SK-N-MC (cell line): ENCODE results near the gene UBAC2.

Source experiments
- EZH2 ChIP-seq: fragments of 200-600 bp; sonication (generic); IDR thresholded peaks from one replicate; pipeline ENCODE4 v1.6.1; 2017; ENCODE audit warnings: antibody characterized with exemption
- FOXP2 ChIP-seq: optimal IDR thresholded peaks from 2 replicates; pipeline ENCODE3; 2011; ENCODE audit warnings: mild to moderate bottlenecking, moderate library complexity; ENCODE audit not compliant: insufficient read depth; ENCODE audit errors: extremely low read length, control extremely low read depth
- POLR2AphosphoS5 ChIP-seq: IDR thresholded peaks from 2 replicates; pipeline ENCODE4 v1.6.1; 2012; ENCODE audit warnings: mild to moderate bottlenecking, low read depth, low read length, borderline replicate concordance

DNA sequence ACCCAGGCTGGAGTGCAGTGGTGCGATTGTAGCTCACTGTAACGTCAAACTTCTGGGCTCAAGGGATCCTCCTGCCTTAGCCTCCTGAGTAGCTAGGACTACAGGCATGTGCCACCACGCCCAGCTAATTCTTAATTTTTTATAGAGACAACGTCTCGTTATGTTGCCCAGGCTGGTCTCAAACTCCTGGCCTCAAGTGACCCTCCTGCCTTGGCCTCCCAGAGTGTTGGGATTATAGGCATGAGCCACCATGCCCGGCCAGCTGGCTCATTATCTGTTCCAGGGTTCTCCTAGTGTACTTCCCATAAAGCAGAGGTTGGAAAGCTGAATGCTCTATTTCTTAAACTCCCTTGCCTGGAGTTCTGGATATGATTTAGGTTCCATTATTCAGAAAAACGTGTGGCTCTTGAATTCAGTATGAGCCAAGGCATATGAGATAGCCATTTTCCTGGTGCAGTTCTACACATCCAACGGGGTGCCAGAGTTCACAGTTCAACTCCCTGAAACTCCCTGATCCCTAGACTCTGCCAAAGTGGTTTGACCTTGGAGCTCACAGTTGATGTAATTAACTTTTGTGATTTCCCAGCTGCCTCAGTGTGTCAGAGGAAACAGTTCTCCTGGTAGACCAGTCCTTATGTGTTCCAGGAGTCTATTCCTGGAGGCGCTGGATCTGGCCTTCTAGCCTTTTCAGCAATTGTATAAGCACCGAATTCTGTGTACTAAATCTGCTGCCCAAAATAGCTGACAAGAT is 85.0 kb downstream of the UBAC2 start:
- no peak for TF ChIP-seq POLR2AphosphoS5
- TF ChIP-seq EZH2 = no peak
- no peak for TF ChIP-seq FOXP2
